Neutrophil (primary cell): ENCODE results near the gene PEAK1.
"Not testable (repeated sequence)": the region's sequence is repeated elsewhere in the genome, so short reads cannot be mapped to it uniquely, and the experiment has no call there.

Experiments used
- H3K27ac ChIP-seq: fragments of 200-600 bp; sonication (generic); 2 replicates; pipeline ENCODE4 v1.5.1; 2016; ENCODE audit warnings: mild to moderate bottlenecking, moderate library complexity
- H3K27me3 ChIP-seq: fragments of 200-600 bp; sonication (generic); 2 replicates; pipeline ENCODE4 v1.6.0; 2016; ENCODE audit warnings: mild to moderate bottlenecking
- H3K36me3 ChIP-seq: fragments of 200-600 bp; sonication (generic); 2 replicates; pipeline ENCODE4 v1.5.1; 2017
- H3K4me1 ChIP-seq, 2 experiments: fragments of 200-600 bp in 1 of 2; sonication (generic) in 1 of 2; 1 replicate in 1 of 2; 2 replicates in 1 of 2; pipeline versions ENCODE4 v1.5.1 to v1.6.1; 2013 to 2016; ENCODE audit warnings: low read depth in 1 of 2, low read length in 1 of 2, mild to moderate bottlenecking in 1 of 2, moderate library complexity in 1 of 2; ENCODE audit not compliant: control insufficient read depth in 1 of 2, insufficient read depth in 1 of 2
- H3K4me3 ChIP-seq, 2 experiments: fragments of 200-600 bp in 1 of 2; sonication (generic) in 1 of 2; 1 replicate in 1 of 2; 2 replicates in 1 of 2; pipeline ENCODE4 v1.5.1; 2013 to 2016; ENCODE audit warnings: low read depth in 1 of 2, low read length in 1 of 2, mild to moderate bottlenecking in 1 of 2, moderate library complexity in 1 of 2
- H3K9me3 ChIP-seq: fragments of 200-600 bp; sonication (generic); 2 replicates; pipeline ENCODE4 v1.5.1; 2016
- CTCF ChIP-seq: fragments of 200-600 bp; sonication (generic); IDR thresholded peaks from 2 replicates; pipeline ENCODE4 v1.5.1; 2016; ENCODE audit warnings: antibody characterized with exemption

Gene PEAK1

DNA sequence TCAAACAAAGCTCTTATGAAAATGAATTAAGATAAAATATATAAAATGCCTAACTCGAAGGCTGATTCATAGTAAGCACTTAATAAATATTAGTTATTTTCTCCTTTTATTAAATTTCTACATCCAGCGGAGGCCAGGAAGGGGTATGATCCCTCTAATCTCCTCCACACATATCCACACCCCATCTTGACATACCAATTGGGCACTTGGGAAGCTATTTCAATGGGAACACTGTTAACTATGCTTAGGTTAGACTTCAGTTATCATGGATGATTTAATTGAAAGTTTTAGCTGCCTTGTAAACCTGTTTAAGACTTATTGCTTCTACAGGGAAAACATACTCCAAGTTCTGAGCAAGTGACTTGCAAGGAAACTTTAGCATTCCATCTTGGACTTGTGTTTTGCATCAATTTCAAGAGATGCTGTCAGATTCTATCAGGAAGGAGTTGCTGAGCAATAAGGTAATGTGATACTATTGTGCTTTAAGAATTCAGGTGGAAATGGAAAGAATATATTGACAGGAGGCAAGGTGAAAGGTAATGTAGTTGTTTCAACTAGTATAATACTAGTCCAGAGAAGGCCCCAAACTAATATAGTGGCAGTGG is 228.6 kb downstream of the PEAK1 start:
- no peaks in the 10 kb centered on the region for H3K36me3 ChIP-seq
- TF ChIP-seq CTCF, result no peak
- peaks cover 0 to 3% of the 10 kb centered on the region in 2 experiments for H3K4me1 ChIP-seq
- H3K4me3 ChIP-seq, result no peak overlapping the region
- H3K27ac ChIP-seq, result no peak overlapping the region
- H3K27me3 ChIP-seq, result no peaks in the 10 kb centered on the region
- no peaks in the 10 kb centered on the region for H3K9me3 ChIP-seq

DNA sequence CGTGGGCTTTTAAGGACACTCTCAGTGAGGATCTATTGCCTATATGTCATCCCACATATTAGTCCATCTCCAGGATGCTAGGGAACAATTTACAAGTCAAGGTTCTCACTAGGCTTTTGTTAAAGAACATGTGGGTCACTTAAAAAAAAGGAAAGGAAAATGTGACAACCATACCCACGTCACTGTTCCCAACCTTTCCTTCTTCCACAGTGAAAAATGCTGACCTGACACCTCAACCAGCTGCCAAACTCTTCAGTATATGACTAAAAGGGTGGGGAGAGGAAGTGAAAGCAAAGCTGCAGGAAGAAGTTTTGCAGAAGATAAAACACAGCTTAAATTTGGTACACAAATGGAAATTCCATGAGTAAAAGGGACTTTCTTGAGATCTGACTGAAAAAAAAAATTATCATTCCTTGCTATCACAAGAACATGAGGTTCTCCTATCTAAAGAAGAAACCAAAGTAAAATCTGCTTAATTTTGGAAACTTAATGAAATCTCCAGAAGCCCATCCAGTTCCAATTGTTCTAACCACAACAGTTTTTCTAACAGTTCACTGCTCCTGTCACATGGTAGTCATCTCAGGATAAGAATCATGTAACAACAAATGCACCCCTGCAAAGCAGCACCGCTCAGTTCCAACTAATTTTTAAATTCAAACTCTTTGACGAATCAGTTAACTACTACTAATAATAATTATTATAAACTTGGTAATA is 232.0 kb downstream of the PEAK1 start:
- Histone ChIP-seq H3K4me3 (no peak overlapping the region), H3K27ac (no peak overlapping the region), H3K36me3 (no peaks in the 10 kb centered on the region), H3K27me3 (no peaks in the 10 kb centered on the region), H3K4me1 (peaks cover 5 to 15% of the 10 kb centered on the region in 2 experiments), H3K9me3 (no peaks in the 10 kb centered on the region)
- TF ChIP-seq CTCF, result no peak

DNA sequence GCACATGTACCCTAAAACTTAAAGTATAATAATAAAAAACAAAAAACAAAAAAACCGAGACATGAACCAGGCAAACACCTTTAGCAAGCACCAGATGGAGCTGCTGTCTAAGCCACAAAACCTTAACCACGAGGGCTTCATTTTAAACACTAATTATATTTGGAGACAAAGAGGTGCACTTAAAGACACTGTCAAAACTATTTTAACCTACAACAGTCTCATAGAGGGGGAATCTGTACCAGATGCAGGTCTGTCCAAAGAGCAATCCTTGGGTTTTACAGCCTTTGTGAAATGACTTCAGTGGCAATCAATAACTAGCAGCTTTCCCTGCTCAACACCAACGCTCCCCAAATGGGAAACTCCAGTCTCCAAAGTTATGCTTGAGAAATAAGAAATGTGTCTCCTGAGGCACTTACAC is 233.3 kb downstream of the PEAK1 start:
- no peak overlapping the region for H3K4me3 ChIP-seq
- H3K4me1 ChIP-seq, result peaks cover 5 to 15% of the 10 kb centered on the region in 2 experiments
- H3K27ac ChIP-seq, result no peak overlapping the region
- no peaks in the 10 kb centered on the region for H3K27me3 ChIP-seq
- H3K36me3 ChIP-seq, result no peaks in the 10 kb centered on the region
- TF ChIP-seq CTCF, result no peak
- no peaks in the 10 kb centered on the region for H3K9me3 ChIP-seq

- Histone ChIP-seq H3K36me3 (no peaks in the 10 kb centered on the region), H3K4me1 (peaks cover 5 to 15% of the 10 kb centered on the region in 2 experiments), H3K9me3 (no peaks in the 10 kb centered on the region), H3K4me3 (no peak overlapping the region), H3K27me3 (no peaks in the 10 kb centered on the region), H3K27ac (no peak overlapping the region)
- TF ChIP-seq CTCF, result no peak
These were observed 234.6 kb downstream of the PEAK1 start for GRCh38 chr15:77185242-77185785.

DNA sequence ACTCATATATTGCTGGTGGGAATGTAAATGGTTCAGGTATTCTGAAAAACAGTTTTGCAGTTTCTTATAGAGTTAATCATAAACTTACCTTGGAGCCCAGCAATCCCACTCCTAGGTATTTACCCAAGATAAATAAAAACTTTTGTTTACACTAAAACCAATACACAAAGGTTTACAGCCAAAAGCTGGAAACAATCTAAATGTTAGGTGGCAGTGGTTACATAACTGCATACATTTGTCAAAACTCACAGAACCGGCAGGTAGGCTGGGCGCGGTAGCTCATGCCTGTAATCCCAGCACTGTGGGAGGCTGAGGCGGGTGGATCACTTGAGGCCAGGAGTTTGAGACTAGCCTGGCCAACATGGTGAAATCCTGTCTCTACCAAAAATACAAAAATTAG is 235.6 kb downstream of the PEAK1 start:
- H3K4me3 ChIP-seq, H3K27ac ChIP-seq, H3K9me3 ChIP-seq, H3K36me3 ChIP-seq, H3K27me3 ChIP-seq: not testable (repeated sequence)
- H3K4me1 ChIP-seq, result peaks cover 5 to 15% of the 10 kb centered on the region in 2 experiments

- no peak overlapping the region for H3K27ac ChIP-seq
- peaks cover 12% of the 10 kb centered on the region for H3K36me3 ChIP-seq
- no peak for TF ChIP-seq CTCF
- H3K4me3 ChIP-seq, result no peak overlapping the region
- H3K27me3 ChIP-seq, result no peaks in the 10 kb centered on the region
- peaks cover 5 to 15% of the 10 kb centered on the region in 2 experiments for H3K4me1 ChIP-seq
- no peaks in the 10 kb centered on the region for H3K9me3 ChIP-seq
These were observed 236.8 kb downstream of the PEAK1 start for GRCh38 chr15:77183066-77183465.
